ENCODE results near the gene DRICH1. TPM values are rescaled to one million over a fixed set of nuclear protein-coding genes. Genes with fewer than 3 reads are reported as not detected.

The DRICH1 gene
- total and polyA plus RNA-seq, 2 of the 8 experiments (the other 6 are each of a cell fraction or from before 2014, with no cell fraction given): 0.21 to 0.28 TPM

GRCh38 chr22:23562186-23562585, 69.9 kb downstream of the DRICH1 start:
- H3K4me1 ChIP-seq (replicated peaks in 1 of 4; ENCODE audit: control insufficient read depth in 3 of 4, insufficient read depth in 4 of 4, low read length in 3 of 4): peaks cover 0 to 13% (median 9%) of the 10 kb centered on the region in 4 experiments; a peak in 6 of 7 replicates
- POLR2A ChIA-PET (ENCODE audit: partially characterized antibody): no interaction called here

More at GRCh38 chr22:23562186-23562585, 69.9 kb downstream of the DRICH1 start:
- WGBS, 2 experiments (ENCODE audit: extremely low coverage in 1 of 2, insufficient coverage in 1 of 2, insufficient read length in 1 of 2, insufficient replicate concordance in 2 of 2, low coverage in 1 of 2, low lambda C conversion rate in 2 of 2, missing lambda C conversion rate in 1 of 2): 86% methylated on average over 3 of the region's 4 CpGs; no CpG with 5 or more reads in 1 of the 2 experiments
- Histone ChIP-seq H3K23me2 (ENCODE audit: low read depth, low read length) (peaks cover 11% of the 10 kb centered on the region; the same call in 1 of the 2 replicates), H4K8ac (ENCODE audit: extremely low read depth, insufficient read depth, low read length) (no peak overlapping the region), H3K56ac (replicated peaks; ENCODE audit: insufficient read length, low read depth, low read length) (no peak overlapping the region), H3K14ac (ENCODE audit: insufficient read length) (no peak overlapping the region), H3K4me3 (ENCODE audit: extremely low read depth in 1 of 4, insufficient read depth in 2 of 4, low read depth in 3 of 4, low read length in 4 of 4) (no peak overlapping the region), H3K36me3 (ENCODE audit: control insufficient read depth in 2 of 4, insufficient read depth in 4 of 4, low read length in 3 of 4) (no peaks in the 10 kb centered on the region), H2BK20ac (ENCODE audit: low read length) (no peak overlapping the region), H4K20me1 (replicated peaks in 1 of 2; ENCODE audit: control insufficient read depth in 1 of 2, insufficient read depth in 2 of 2, low read length in 2 of 2) (peaks cover 0 to 2% of the 10 kb centered on the region in 2 experiments), H2BK15ac (ENCODE audit: low read length) (no peak overlapping the region), H3K23ac (ENCODE audit: insufficient read length) (no peak overlapping the region), H2BK12ac (ENCODE audit: low read depth, low read length) (no peak overlapping the region), H3K27me3 (replicated peaks in 1 of 4; ENCODE audit: control insufficient read depth in 3 of 4, extremely low read depth in 1 of 4, insufficient read depth in 3 of 4, low read length in 3 of 4) (peaks cover 4 to 21% (median 17%) of the 10 kb centered on the region in 4 experiments), H3K18ac (ENCODE audit: extremely low read depth, low read length) (no peak overlapping the region), H2BK5ac (ENCODE audit: low read depth, low read length) (no peak overlapping the region), H3K27ac (ENCODE audit: low read depth, low read length) (no peak overlapping the region), H3K9me3 (ENCODE audit: insufficient read depth in 2 of 2, low read depth in 1 of 2, low read length in 1 of 2) (no peaks in the 10 kb centered on the region), H2BK120ac (replicated peaks; ENCODE audit: low read depth, low read length) (no peak overlapping the region), H3K9ac (replicated peaks in 1 of 4; ENCODE audit: extremely low read depth in 1 of 4, low read depth in 3 of 4, low read length in 3 of 4) (no peak overlapping the region), H2AFZ (ENCODE audit: low read length) (no peak overlapping the region), H3K79me1 (ENCODE audit: low read depth, low read length) (no peaks in the 10 kb centered on the region), H3K4me2 (ENCODE audit: insufficient read depth in 1 of 2, low read depth in 2 of 2, low read length in 2 of 2) (no peak overlapping the region), H2AK5ac (ENCODE audit: low read depth, low read length) (no peak overlapping the region), H3K4ac (replicated peaks; ENCODE audit: insufficient read length, low read depth, low read length) (no peak overlapping the region), H4K5ac (ENCODE audit: insufficient read length, low read depth, low read length) (no peak overlapping the region), H3K79me2 (ENCODE audit: control insufficient read depth in 1 of 2, insufficient read depth in 2 of 2, low read length in 2 of 2) (no peaks in the 10 kb centered on the region), H4K91ac (replicated peaks; ENCODE audit: insufficient read length, low read length) (no peak overlapping the region)
- CTCF ChIA-PET (ENCODE audit: partially characterized antibody): interaction anchor here (4.2 kb wide), 1 partner anchor 29 kb away, joined by 17 read pairs; no protein-coding TSS in a partner anchor
- TF ChIP-seq E2F6 (IDR thresholded peaks at IDR 0.05) (no peak), SAP30 (IDR thresholded peaks at IDR 0.05; ENCODE audit: insufficient read depth, insufficient replicate concordance, low read length) (no peak), POLR2A (IDR thresholded peaks at IDR 0.05; ENCODE audit: control extremely low read depth in 1 of 2, low read depth in 2 of 2, low read length in 2 of 2) (no peak), SP4 (IDR thresholded peaks at IDR 0.05; ENCODE audit: low read length) (no peak), CHD1 (IDR thresholded peaks at IDR 0.05; ENCODE audit: low read depth, low read length) (no peak), TAF7 (optimal IDR thresholded peaks at IDR 0.05; ENCODE audit: borderline replicate concordance, low read depth, low read length) (no peak), SP2 (IDR thresholded peaks at IDR 0.05; ENCODE audit: low read length) (no peak), RFX5 (IDR thresholded peaks at IDR 0.05; ENCODE audit: borderline replicate concordance, low read depth, low read length) (no peak), MAX (IDR thresholded peaks at IDR 0.05) (no peak)
- DNase-seq (ENCODE audit: low read depth in 1 of 2, low spot score in 2 of 2): no peak
- no peak for FAIRE-seq

Measured in H1 (cell line).